HS-5 (cell line): ENCODE data around the gene TEAD1.

Experiments
- DNase-seq: peaks from one replicate; pipeline ENCODE4 v3.0.0-alpha.2; 2012; ENCODE audit warnings: low read depth

Gene TEAD1

DNA sequence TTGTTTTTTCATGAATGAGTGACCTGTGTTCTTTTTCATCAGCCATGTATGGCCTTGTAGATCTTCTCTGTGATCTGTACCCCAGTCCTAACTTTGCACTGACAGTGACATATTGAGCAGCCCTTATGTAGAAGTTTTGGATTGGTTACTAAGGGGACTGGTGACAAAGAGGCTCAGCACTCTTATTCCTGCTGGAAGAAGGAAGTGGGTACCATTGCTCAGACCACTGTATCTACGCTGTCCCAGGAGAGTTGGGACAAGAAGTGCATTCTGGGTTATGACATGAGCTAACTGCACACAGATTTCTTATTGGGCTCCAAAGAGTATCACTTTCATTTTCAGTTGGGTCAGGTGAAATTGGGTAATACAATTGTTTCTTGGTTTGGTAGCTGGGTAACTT, 227.1 kb downstream of the TEAD1 start:
- no peak for DNase-seq

DNA sequence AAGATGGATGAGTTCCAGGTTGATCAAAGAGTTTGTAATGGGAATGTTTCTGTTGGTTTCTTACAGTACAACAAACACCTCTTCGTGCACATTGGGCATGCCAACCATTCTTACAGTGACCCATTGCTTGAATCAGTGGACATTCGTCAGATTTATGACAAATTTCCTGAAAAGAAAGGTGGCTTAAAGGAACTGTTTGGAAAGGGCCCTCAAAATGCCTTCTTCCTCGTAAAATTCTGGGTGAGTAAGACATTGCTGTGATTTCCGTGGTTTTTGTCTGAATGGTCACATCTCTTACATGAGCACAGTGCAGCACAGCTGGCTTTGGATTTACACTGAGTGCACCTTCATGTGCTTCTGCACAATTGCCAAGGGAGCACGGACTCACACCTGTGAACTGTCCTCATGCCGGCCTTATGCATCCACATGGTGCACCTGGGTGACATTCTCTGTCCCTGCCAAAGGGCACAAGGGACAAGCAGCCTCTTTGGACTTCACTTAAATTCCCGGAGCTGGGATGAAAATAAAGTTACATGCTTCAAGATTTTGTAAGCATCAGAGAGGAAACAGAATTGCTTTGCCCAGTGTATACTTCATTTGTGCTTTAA, 227.8 kb downstream of the TEAD1 start:
- peak; percentile 69 for DNase-seq

DNA sequence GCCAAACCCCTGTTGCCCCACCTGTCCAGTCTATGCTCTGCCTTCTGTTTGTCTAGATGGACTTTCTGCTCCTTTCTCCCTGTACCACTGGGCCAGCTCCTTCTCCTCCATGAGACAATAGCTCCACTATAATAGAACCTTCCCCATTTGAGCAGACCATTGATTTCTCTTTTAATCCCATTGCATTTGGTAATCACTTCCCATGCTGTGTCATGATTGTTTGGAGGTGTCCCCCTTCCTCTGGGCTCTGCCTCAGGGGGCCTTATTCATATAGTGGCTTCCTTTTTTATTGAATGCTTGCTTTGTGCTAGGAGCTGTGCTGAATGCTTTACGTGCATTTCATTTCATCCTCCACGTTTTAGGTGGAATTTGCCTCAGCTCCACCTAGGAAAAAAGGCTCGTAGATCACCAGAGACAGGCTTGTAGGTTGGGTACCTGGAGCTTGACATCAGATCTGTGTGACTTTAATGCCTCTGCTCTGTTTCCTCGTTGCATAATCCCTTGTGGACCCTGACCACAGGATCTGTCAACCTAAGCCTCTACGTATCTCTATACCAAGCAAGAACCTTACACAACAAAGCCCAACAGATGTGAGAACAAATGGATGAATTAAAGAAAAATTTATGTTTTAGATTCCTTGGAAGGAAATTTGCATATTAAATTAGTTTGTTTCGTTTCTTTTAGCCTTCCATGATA, 228.7 kb downstream of the TEAD1 start:
- no peak for DNase-seq

DNA sequence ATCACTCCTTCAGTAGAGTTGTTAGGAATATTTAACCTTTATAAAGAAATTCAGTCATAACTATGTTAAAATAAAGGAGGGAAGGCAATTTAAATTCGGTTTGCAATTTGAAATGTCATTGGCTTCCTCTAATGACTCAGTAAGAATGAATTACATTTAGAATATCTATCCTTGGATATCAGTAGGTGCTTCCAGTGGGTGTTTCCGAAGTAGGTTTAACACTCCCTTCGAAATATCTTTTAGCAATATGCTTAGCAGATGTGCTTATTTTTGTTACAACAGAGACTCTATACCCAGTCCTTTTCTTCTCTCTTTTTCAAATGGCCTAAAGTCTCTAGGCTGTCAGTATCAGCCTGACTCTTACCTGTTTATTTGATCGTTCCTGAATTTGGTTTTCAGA, 231.2 kb downstream of the TEAD1 start:
- DNase-seq: no peak

DNA sequence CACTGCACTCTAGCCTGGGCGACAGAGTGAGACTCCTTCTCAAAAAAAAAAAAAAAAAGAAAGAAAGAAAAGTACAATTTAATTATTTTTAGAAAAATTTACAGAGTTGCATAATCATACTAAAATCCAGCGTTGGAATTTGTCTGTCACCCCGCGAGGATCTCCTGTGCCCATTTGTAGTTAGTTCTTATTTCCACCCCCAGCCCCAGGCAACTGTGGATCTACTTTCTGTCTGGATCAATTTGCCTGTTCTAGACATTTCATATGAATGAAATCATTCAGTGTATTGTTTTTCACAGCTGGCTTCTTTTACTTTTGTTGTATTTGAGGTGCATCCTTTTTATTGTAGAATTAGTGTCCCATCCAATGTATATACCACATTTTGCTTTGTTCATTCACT, 232.3 kb downstream of the TEAD1 start:
- no peak for DNase-seq

DNA sequence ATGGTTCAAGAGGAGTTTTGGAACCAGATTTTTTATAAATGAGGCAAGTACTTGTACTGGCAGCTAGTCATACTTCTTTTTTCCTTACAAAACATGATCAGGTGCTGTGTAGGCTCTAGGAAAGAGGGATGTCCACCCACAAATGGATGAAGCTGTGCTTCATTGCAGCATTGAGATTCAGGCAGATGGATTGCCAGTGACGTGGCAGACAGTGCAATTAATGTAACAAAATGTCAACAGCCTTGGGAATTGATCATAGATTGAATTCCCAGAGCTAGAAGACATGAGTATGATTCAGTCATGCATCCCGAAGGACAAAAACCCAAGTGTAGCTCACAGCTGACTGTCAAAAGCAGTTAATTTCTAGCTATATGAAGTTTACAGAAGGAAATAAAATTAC, 235.7 kb downstream of the TEAD1 start:
- no peak for DNase-seq

DNA sequence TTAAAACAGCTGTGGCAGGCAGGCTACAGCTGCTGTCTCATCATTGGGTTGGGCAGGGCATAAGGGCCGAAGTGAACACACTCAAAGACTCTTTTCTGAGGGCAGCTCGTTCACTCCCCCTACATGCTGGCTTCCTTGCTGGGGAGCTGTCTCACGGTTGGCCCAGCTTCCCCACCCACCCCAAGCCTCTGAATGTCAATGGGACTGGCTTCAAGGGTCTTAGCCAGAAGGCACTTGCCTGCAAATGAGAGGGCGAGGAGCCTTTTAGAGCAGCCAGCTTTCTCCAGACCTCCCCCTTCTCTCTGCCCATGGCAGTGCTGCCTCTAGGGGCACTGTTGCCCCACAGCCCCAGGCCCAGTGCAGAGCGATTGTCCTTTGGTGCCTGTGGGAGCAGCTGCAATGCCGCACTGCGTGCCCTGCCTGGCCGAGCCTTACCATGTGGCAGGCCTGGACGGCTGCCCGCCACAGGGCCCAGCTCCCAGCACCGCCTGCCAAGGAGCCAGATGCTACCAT, 240.2 kb downstream of the TEAD1 start:
- no peak for DNase-seq

DNA sequence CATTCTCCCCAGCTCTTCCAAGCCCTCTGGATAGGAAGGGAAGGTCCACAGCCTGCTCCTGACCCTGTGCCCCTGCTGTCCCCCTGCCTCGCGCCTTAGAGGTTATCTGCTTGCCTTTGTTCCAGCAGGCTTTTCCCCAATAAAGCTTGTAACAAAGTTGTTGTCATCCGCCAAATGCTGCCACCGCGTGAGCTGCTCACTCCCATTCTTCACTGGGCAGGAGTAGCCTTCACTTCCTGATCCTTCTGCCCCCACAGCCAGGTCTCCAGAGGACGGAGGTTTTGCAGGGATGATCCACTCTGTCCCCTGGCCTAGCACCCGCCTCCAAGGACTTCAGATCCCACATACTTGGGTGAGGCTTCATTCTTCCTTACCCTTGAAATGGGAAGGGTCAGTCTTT, 240.9 kb downstream of the TEAD1 start:
- no peak for DNase-seq

DNA sequence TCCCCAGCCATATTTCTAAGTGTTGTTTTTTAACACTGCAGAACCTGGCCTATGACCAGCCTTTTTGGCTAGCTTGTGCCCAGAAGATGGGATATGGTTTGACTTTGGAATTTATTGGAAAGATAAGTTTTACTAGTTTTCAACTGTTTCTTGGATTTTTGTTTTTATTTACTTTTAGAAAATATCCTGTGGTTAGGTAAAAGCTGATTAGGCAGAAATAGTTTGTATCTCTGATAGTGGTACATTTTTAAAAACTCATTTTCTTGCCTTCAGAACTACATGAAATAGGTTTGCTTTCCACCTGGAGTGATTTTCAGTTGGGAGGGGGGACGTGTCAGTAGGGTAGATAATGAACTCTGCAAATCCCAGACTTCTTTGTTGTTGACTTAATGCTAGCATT, 243.6 kb downstream of the TEAD1 start:
- no peak for DNase-seq

DNA sequence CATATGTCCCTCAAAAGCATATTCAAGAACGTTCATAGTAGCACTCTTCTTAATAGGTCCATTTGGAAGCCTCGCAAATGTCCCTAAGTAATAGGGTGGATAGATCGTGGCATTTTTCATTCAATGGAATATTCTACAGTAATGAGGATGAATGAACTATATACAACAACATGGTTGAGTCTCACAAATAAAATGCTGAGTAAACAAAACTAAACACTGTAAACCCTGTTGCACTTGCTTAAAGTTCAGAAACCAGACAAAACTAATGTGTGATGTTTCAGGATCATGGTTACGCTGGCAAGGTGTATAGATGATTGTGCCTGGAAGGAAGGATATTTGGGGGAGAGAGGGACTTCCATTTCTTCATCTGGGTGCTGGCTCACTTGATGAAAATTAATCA, 244.4 kb downstream of the TEAD1 start:
- no peak for DNase-seq

DNA sequence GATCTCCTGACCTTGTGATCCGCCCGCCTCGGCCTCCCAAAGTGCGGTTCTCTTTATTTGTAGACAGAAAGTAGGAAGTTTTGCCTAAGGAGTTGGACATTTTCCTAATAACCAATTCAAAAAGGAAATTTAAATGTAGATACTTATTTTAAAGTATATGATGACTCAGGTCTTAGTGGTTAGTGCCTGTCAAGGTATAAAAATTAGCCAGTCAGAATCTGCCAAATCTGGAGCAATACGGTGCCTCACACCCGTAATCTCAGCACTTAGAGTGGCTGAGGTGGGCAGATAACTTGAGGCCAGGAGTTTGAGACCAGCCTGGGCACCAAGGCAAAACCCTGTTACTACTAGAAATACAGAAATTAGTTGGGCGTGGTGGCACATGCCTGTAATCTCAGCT, 248.2 kb downstream of the TEAD1 start:
- no peak for DNase-seq

DNA sequence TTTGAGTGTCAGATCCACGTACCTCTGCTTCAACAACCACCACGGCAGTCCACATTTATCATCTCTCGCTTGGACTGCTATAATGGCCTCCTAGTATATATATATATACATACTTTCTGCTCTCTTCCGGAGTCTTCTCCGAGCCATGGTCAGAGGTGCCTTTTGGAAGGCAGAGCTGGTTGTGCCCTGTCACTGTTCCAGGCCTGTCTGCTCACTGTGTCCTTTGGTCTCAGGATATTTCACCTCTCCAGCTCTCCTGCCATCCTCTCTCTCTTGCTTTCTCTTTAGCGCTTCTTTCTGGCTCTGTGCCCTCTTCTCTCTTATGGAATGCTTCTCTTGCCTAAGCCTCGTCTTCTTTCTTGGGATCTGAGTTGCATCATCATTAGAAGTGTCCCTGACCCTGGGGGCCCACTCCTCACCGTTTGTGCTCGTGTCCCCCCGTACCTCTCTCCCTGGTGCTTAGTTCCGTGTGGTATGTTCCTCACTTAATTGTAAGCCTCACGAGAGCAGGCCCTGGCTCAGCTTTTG, 248.8 kb downstream of the TEAD1 start:
- DNase-seq: no peak

DNA sequence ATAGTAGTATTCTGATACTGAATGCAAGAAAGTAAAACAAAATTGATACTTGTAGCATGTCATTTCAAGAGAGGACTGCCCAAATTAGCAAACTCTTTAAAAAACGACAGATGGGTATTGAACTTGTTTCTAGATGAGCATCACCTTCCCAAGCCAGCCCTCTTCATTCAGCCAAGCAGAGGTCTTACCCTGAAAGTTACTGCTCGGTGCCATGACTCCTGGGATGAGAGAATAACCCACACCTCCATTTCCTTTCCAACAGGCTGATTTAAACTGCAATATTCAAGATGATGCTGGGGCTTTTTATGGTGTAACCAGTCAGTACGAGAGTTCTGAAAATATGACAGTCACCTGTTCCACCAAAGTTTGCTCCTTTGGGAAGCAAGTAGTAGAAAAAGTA, 250.4 kb downstream of the TEAD1 start:
- DNase-seq: no peak

DNA sequence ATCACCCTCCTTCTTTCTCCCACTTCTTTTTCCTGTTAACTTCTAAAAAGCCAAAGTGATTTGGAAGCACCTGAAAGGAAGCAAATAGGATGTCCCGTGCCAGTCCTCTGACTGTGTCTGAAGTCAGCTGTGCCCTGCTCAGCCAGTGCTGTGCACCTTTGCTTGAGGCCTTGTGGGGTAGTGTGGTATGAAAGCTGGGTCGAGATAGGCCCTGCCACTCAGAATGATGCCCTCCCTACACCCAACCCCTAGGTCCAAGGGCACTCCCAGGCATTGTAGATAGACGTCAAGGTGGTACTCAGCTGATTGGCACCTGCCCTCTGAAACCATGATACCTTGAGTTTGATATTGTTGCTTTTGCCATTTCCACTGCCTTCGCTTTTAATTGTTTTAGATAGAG, 251.3 kb downstream of the TEAD1 start:
- no peak for DNase-seq

DNA sequence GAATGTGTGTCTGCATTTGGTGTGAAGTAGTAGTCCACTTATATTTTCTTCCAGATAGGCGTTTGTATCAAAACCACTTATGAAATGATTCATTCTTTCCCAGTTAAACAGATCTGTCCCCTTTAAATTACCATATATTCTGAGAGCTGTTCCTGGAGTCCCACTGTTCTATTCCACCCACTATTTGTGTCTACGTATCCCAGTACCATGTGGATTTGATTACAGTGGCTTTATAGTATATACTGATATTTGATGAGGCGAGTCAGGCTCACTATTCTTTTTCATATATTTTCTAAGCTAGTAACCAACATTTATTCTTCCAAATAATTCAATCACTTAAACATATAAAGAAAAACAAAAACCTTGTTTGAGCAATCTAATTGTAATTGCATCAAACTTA, 253.0 kb downstream of the TEAD1 start:
- DNase-seq: no peak

DNA sequence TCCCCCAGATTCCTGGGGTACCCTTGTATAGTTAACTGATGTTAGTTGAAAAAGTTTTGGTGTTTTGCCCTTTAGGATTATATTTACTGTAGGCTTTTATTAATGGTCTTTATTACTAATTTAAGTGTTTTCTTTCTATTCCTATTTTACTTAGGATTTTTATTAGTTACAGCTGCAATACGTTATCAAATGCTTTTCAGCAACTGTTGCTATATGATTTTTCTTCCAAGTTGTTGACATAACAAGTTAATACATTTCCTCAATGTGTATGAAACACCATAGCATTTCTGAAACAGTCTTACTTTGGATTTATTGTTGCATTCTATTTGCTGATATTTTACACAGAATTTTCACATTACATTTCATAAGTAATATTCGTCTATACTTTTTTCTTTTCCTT, 253.7 kb downstream of the TEAD1 start:
- DNase-seq: no peak

DNA sequence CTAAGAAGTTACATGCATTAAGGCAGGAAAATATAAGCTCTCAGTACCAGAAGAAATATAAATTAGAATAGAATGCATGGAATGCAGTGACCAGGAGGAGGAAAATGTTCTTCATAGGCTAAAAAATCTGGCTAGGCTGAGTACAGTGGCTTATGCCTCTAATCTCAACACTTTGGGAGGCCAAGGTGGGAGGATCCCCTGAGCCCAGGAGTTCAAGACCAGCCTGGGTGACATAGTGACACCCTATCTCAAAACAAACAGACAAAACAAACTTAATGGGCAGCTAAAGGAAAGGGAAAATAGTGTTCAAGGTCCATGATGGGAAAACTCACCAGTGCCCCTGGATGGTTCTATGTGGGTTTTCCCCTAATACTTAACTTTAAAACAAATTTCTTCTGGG, 256.6 kb downstream of the TEAD1 start:
- DNase-seq: no peak

DNA sequence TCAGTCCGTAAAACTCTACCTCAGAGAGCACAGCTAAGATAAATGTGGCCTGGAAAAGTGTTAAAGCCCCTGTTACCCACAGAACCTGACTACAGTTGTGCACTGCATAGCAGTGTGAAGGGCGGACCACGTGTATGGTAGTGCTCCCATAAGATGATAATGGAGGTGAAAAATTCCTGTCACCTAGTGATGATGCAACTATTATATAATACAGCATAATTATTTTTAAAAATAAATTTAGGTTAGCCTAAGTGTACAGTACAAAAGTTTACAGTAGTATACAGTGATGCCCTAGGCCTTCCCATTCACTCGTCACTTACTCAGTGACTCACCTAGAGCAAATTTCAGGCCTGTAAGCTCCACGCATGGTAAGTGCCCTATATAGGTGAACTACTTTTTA, 258.3 kb downstream of the TEAD1 start:
- no peak for DNase-seq

DNA sequence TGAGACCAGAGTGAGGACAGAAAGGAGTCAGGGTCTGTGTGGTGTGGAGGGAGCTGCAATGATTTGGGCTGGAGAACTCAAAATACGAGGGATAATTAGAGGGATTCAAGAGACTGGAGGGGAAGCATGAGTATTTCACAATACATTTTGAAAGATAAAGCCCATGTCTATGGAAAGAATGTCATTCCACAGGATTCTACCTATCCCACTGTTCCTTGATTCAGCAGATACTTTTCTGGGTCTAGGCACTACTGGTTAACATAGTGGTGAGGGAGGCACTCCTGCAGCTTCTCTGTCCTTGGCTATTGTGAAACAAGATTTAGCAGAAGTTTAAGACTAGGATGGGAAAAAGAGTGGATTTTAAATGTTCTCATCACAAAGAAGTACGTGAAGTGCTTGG, 262.0 kb downstream of the TEAD1 start:
- DNase-seq: no peak

DNA sequence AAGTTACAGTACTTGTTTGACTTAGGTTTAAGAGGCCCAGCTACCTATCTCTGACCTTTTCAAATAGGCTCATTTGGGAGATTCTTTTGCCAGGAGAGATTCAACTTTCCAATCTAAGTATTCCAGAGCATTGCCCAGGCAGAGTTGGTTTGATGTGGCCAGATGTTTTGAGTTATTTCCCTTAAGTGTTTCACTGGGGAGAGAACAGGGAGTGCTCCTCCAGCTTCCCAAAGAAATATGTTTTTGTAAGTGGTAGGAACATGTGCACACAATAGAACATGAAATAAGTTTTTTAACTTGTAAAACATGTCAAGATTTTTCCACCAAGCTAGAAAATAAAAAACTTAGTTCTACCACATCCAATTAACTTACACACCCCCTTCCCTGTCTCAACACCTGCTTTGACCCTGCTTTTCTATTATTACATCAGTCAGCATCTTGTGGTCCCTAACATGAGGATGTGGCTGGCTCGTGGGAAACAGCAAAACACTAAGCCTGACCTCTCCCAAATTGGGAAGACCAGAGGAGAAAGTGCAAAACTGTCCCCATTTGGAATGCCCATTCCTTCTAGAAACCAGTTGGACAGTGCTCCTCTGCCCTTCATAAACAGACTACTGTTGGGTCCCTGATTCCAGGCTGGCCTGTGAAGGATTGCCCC, 264.5 kb downstream of the TEAD1 start:
- no peak for DNase-seq

DNA sequence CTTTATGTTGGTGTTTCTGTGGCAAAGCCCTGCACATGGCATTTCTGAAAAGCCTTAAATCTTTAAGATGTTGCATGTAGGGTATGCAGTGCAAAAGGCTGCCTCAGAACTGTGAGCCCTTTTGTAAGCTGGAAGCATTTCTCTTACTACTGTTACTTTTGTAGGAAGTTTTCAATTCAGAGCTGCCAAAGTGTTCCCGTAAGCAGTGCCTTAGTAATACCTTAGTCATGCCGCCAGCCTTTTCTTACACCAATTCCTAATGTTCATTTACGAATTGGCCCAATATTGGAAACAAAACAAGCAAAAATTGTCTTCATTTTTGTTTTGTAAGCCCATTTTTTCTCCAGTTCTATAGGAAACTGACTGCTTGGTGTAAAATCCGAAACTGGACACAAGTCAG, 267.4 kb downstream of the TEAD1 start:
- DNase-seq: no peak

DNA sequence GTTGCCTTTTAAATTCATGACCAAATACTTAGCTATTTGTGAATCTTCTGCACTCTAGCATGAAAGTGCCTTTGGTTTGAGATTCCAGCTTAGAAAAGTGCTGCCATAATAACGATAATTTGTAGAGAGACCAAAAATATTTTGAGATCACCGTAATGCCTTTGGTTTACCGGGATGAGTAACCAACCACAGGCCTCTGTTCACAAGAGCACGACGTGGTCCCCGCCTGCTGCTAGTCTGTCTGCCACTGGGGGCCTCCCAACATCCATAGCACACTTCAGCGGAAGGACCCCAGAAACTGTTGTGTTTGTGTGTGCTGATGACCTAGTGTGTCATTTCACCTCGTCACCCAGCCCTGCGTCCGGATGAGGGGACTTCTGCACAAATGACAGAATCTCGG, 267.9 kb downstream of the TEAD1 start:
- DNase-seq: no peak

DNA sequence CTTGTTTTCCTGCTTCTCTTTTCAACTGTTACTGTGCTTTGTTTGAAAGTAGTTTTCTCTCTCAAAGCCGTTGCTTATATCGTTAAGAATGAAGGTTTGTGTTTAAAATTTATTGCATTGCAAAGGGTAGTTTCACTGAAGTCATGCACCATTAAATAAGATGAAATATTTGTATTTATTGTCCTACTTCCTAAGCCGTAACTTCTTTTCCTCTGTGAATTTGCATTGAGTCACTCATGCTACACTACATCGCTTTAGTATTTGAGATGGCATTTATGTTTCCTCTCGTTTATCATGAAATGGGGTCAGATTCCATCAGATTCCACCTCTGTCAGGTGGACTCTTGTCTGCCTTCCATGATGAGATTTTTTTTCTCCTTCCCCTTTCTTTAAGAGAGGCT, 269.1 kb downstream of the TEAD1 start:
- no peak for DNase-seq
